ENCODE measurements around the gene ZBTB34. TPM values are rescaled to one million over a fixed set of nuclear protein-coding genes. Genes with fewer than 3 reads are reported as not detected.
A peak's percentile ranks its signal among the peaks of the same experiment; 100 is the strongest.

ZBTB34 gene
- total RNA-seq, 2 experiments from 2014 or later: 2.5 to 2.9 TPM

DNA sequence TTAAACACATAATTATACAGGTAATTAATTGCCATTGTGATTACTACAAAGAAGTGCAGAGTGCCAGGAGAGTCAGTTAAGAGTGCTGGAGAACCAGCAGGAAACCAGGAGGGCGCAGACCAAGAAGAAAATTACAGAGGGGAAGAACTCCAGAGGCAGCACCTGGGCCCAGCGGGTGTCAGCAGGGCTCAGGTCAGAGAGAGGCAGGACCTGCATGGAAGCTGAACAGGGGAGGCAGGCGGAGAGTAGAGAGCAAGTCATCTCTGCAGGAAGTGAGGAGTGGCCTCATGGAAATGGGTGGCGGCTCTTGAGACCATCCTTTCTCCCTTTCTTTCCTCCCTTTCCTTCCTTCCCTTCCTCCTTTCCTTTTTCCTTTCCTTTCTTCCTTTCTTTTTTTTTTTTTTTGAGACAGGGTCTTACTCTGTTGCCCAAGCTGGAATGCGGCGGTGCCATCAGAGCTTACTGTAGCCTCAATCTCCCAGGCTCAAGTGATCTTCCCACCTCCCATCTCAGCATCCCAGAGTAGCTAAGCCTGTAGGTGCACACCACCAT is 4.0 kb upstream of the ZBTB34 start:
- DNase-seq: no peak
- TF ChIP-seq, protein P1, sequence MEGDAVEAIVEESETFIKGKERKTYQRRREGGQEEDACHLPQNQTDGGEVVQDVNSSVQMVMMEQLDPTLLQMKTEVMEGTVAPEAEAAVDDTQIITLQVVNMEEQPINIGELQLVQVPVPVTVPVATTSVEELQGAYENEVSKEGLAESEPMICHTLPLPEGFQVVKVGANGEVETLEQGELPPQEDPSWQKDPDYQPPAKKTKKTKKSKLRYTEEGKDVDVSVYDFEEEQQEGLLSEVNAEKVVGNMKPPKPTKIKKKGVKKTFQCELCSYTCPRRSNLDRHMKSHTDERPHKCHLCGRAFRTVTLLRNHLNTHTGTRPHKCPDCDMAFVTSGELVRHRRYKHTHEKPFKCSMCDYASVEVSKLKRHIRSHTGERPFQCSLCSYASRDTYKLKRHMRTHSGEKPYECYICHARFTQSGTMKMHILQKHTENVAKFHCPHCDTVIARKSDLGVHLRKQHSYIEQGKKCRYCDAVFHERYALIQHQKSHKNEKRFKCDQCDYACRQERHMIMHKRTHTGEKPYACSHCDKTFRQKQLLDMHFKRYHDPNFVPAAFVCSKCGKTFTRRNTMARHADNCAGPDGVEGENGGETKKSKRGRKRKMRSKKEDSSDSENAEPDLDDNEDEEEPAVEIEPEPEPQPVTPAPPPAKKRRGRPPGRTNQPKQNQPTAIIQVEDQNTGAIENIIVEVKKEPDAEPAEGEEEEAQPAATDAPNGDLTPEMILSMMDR (IDR thresholded peaks at IDR 0.05): no peak
- Mint-ChIP-seq H3K27me3 (peaks cover 40% of the 10 kb centered on the region), H3K9me3 (no peaks in the 10 kb centered on the region), H3K4me3 (no peak overlapping the region), H3K36me3 (ENCODE audit: low read depth) (peaks cover 3% of the 10 kb centered on the region), H3K27ac (no peak overlapping the region), H3K4me1 (ENCODE audit: low read depth) (peaks cover 3% of the 10 kb centered on the region)
- H3K36me3 ChIP-seq (ENCODE audit: insufficient read depth, low read length): no peaks in the 10 kb centered on the region
- no peaks in the 10 kb centered on the region for H3K9me3 ChIP-seq (ENCODE audit: control insufficient read depth in 1 of 2, insufficient read depth in 1 of 2, low read length in 2 of 2)
- ChIA-PET CTCF (no interaction called here), POLR2A (no interaction called here)
- intact Hi-C loops (cut with DNase I, micrococcal nuclease): loop anchor here in 1 of 2 experiments (10.0 kb wide), 1 partner anchor 1112 kb away; the partner anchor contains the start of gene PBX3
- no peak overlapping the region for H3K4me3 ChIP-seq (ENCODE audit: low read length)
- ATAC-seq (ENCODE audit: poor library complexity): no peak
- H3K27me3 ChIP-seq (ENCODE audit: control insufficient read depth in 1 of 2, insufficient read depth in 2 of 2, low read length in 2 of 2): peaks cover 4 to 15% of the 10 kb centered on the region in 2 experiments
- H3K4me1 ChIP-seq (ENCODE audit: insufficient read depth, low read length): peaks cover 13% of the 10 kb centered on the region
- H3K27ac ChIP-seq (ENCODE audit: low read depth in 1 of 2, low read length in 2 of 2): no peak overlapping the region

- DNase-seq (no peak), ATAC-seq (ENCODE audit: poor library complexity) (no peak)
- peaks cover 13% of the 10 kb centered on the region for H3K4me1 Mint-ChIP-seq (ENCODE audit: low read depth)
- ChIA-PET POLR2A (no interaction called here), CTCF (no interaction called here)
- H3K27me3 ChIP-seq (ENCODE audit: control insufficient read depth in 1 of 2, insufficient read depth in 2 of 2, low read length in 2 of 2): peaks cover 0 to 8% of the 10 kb centered on the region in 2 experiments
- H3K27ac ChIP-seq (ENCODE audit: low read depth in 1 of 2, low read length in 2 of 2): no peak overlapping the region
- H3K36me3 Mint-ChIP-seq (ENCODE audit: low read depth): peaks cover 6% of the 10 kb centered on the region
- H3K27me3 Mint-ChIP-seq: peaks cover 30% of the 10 kb centered on the region
- TF ChIP-seq, protein P1 (IDR thresholded peaks at IDR 0.05): no peak
- H3K9me3 ChIP-seq (ENCODE audit: control insufficient read depth in 1 of 2, insufficient read depth in 1 of 2, low read length in 2 of 2): no peaks in the 10 kb centered on the region
- intact Hi-C loops (cut with DNase I, micrococcal nuclease): loop anchor here in 1 of 2 experiments (10.0 kb wide), 1 partner anchor 1113 kb away; the partner anchor contains the start of gene PBX3
- H3K4me3 Mint-ChIP-seq: peak overlapping the region; percentile 60
- no peaks in the 10 kb centered on the region for H3K36me3 ChIP-seq (ENCODE audit: insufficient read depth, low read length)
- no peak overlapping the region for H3K4me3 ChIP-seq (ENCODE audit: low read length)
- H3K27ac Mint-ChIP-seq: peak overlapping the region; percentile 69
- H3K9me3 Mint-ChIP-seq: no peaks in the 10 kb centered on the region
- peaks cover 23% of the 10 kb centered on the region for H3K4me1 ChIP-seq (ENCODE audit: insufficient read depth, low read length)
Observed at GRCh38 chr9:126857261-126857960, 3.0 kb upstream of the ZBTB34 start.

- Mint-ChIP-seq H3K4me3 (peak overlapping the region; percentile 90), H3K4me1 (ENCODE audit: low read depth) (peaks cover 30% of the 10 kb centered on the region), H3K9me3 (no peaks in the 10 kb centered on the region), H3K36me3 (ENCODE audit: low read depth) (peaks cover 6% of the 10 kb centered on the region), H3K27me3 (peaks cover 16% of the 10 kb centered on the region), H3K27ac (peak overlapping the region; percentile 74)
- POLR2A ChIA-PET: interaction anchor here (2.1 kb wide), 1 partner anchor 56 kb away, joined by 6 read pairs; the partner anchor contains the start of gene RALGPS1
- ATAC-seq (ENCODE audit: poor library complexity): no peak
- H3K4me3 ChIP-seq (ENCODE audit: low read length): no peak overlapping the region
- no peaks in the 10 kb centered on the region for H3K9me3 ChIP-seq (ENCODE audit: control insufficient read depth in 1 of 2, insufficient read depth in 1 of 2, low read length in 2 of 2)
- peaks cover 0 to 3% of the 10 kb centered on the region in 2 experiments for H3K27me3 ChIP-seq (ENCODE audit: control insufficient read depth in 1 of 2, insufficient read depth in 2 of 2, low read length in 2 of 2)
- no peak for DNase-seq
- H3K4me1 ChIP-seq (ENCODE audit: insufficient read depth, low read length): peaks cover 26% of the 10 kb centered on the region
- CTCF ChIA-PET: interaction anchor here (1.2 to 1.6 kb wide), 3 partner anchors 25 to 82 kb away, joined by 3 to 4 read pairs (median 3); no protein-coding TSS in a partner anchor
- H3K27ac ChIP-seq (ENCODE audit: low read depth in 1 of 2, low read length in 2 of 2): no peak overlapping the region
- TF ChIP-seq, protein P1 (IDR thresholded peaks at IDR 0.05): no peak
- intact Hi-C loops (cut with DNase I, micrococcal nuclease): loop anchor here in 1 of 2 experiments (10.0 kb wide), 1 partner anchor 1114 kb away; the partner anchor contains the start of gene PBX3
- H3K36me3 ChIP-seq (ENCODE audit: insufficient read depth, low read length): no peaks in the 10 kb centered on the region
Observed at GRCh38 chr9:126859111-126859510, 1.3 kb upstream of the ZBTB34 start.

Data from CD4-positive, alpha-beta T cell (primary cell).